GM18870 (cell line): ENCODE results near the gene TNRC6B.
"Not testable (repeated sequence)": the region's sequence is repeated elsewhere in the genome, so short reads cannot be mapped to it uniquely, and the experiment has no call there.

ENCODE experiments used
- ATAC-seq: cut with Tn5 transposase; IDR thresholded peaks from one replicate; pipeline ENCODE4 v1.9.1; 2021; ENCODE audit warnings: moderate library complexity; ENCODE audit not compliant: unreplicated experiment

TNRC6B gene, protein sequence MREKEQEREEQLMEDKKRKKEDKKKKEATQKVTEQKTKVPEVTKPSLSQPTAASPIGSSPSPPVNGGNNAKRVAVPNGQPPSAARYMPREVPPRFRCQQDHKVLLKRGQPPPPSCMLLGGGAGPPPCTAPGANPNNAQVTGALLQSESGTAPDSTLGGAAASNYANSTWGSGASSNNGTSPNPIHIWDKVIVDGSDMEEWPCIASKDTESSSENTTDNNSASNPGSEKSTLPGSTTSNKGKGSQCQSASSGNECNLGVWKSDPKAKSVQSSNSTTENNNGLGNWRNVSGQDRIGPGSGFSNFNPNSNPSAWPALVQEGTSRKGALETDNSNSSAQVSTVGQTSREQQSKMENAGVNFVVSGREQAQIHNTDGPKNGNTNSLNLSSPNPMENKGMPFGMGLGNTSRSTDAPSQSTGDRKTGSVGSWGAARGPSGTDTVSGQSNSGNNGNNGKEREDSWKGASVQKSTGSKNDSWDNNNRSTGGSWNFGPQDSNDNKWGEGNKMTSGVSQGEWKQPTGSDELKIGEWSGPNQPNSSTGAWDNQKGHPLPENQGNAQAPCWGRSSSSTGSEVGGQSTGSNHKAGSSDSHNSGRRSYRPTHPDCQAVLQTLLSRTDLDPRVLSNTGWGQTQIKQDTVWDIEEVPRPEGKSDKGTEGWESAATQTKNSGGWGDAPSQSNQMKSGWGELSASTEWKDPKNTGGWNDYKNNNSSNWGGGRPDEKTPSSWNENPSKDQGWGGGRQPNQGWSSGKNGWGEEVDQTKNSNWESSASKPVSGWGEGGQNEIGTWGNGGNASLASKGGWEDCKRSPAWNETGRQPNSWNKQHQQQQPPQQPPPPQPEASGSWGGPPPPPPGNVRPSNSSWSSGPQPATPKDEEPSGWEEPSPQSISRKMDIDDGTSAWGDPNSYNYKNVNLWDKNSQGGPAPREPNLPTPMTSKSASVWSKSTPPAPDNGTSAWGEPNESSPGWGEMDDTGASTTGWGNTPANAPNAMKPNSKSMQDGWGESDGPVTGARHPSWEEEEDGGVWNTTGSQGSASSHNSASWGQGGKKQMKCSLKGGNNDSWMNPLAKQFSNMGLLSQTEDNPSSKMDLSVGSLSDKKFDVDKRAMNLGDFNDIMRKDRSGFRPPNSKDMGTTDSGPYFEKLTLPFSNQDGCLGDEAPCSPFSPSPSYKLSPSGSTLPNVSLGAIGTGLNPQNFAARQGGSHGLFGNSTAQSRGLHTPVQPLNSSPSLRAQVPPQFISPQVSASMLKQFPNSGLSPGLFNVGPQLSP (N-terminal part only)

DNA sequence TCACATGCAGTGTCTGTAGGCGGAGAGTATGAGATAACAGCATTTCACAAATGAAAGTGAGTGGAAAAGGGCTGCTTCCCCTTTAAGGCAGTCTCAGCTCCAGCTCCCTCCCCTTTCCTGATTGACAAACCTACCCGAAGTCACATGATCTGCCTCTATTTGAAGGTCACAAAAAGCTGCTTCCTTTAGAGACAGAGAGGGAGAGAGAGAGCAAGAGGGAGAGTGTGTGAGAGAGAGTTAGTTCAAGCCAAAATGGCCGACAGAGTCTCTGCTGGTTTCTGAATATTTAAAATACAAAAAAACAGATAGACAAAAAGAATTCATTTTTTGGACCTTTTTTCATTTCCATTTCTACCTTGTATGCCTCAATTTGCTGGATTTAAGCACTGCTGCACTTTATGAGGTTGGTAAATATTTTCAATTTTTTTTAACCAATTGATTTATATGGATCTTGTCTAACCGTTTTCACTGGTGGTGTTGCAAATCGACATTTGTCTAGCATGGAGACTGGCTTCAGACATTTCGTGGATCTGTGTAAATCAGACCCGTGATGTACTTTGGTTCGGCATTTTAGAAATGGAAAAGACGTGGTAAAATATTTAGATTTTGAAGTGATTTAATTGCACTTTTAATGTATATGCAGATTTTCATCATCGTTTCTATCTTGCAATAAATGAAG lies at the start of gene TNRC6B:
Gene TNRC6B (plus strand): TSS at position 188 of the 679 bp plus-strand sequence. CDS start 211 bp downstream, at position 399.
- ATAC-seq = peak; percentile 83

DNA sequence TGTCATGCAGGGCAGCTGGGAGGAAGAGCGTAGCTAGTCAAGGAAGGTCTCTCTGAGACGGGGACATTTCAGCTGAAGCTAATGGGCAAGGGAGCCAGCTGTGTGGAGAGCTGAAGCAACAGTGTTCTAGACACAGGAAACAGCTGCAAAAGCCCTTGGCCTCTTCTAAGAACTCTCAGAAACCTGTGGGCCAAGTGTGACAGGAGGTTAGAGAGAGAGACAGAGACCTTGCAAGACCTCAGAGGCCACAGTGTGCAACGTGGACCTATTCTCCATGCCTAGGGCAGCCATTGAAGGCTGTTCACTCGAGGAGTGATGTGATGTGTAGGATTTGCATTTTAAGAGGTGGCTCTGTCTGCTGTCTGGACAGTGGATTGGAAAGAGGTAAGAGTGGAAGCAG lies 48.7 kb upstream of the TNRC6B start:
- no peak for ATAC-seq

- no peak for ATAC-seq
Observed at GRCh38 chr22:40137132-40137531, 40.6 kb upstream of the TNRC6B start.

DNA sequence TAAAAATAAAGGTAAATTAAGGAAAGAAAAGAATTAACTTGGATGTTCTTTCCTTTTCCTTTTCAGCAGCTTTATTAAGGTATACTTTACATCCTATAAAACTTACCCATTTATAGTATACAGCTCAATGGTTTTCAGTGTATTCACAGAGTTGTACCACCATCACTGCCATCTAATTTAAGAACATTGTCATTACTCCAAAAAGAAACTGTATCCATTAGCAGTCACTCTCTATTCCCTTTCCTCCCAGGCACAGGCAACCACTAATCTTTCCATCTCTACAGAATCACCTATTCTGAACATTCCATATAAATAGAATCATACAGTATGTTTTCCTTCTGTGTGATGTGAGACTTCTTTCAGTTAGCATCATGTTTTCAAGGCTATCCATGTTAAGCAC lies 38.9 kb upstream of the TNRC6B start:
- ATAC-seq = no peak

DNA sequence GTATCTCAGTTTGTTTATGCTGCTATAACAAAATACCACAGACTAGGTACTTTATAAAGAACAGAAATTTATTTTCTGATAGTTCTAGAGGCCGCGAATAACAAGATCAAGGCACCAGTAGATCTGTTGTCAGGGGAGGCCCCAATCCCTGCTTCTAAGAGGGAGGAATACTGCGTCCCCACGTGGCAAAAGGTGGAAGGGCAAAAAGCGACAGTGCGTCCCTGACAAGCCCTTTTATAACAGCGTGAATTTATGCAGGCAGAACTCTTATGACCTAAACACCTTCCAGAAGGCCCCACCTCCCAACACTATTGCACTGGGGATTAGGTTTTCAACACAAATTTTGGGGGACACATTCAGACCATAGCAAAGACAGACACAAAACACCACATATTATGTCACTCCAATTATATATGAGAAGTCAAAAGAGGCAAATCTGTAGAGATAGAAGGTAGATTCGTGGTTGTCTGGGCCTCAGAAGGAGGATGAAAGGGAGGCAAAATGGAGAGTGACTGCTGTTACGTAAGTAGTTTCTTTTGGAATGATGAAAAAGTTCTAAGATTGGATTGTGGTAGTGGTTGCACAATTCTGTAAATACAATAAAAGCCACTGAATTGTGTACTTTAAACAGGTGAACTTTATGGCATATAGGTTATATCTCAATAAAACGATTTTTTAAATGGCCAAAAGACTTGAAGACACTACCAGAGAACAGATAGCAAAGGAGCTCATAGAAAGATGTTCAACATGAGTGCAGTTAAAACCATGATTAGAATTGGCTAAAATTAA lies 30.1 kb upstream of the TNRC6B start:
- no peak for ATAC-seq

GRCh38 chr22:40153192-40153591 lies 24.5 kb upstream of the TNRC6B start:
- no peak for ATAC-seq

- ATAC-seq = no peak
Observed at GRCh38 chr22:40153705-40154104, 24.0 kb upstream of the TNRC6B start.

- no peak for ATAC-seq
Observed at GRCh38 chr22:40156001-40156516, 21.7 kb upstream of the TNRC6B start.

GRCh38 chr22:40156682-40157081 lies 21.0 kb upstream of the TNRC6B start:
- not testable (repeated sequence) for ATAC-seq

GRCh38 chr22:40157330-40157945 lies 20.3 kb upstream of the TNRC6B start:
- no peak for ATAC-seq

- no peak for ATAC-seq
Observed at GRCh38 chr22:40161194-40161593, 16.5 kb upstream of the TNRC6B start.

DNA sequence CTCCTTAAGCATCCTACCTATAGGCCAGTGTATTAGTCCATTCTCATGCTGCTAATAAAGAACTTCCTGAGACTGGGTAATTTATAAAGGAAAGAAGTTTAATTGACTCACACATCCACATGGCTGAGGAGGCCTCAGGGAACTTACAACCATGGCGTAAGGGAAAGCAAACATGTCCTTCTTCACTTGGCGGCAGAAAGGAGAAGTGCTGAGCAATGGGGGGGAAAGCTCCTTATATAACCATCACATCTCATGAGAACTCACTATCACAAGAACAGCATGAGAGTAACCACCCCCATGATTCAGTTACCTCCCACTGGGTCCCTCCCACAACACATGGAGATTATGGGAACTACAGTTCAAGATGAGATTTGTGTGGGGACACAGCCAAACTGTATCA lies 12.2 kb upstream of the TNRC6B start:
- ATAC-seq = not testable (repeated sequence)

- no peak for ATAC-seq
Observed at GRCh38 chr22:40175611-40176244, 2.0 kb upstream of the TNRC6B start.

GRCh38 chr22:40176921-40177737 lies 596 bp upstream of the TNRC6B start:
- no peak for ATAC-seq

- ATAC-seq = no peak
Observed at GRCh38 chr22:40178417-40179409, 988 bp downstream of the TNRC6B start.

DNA sequence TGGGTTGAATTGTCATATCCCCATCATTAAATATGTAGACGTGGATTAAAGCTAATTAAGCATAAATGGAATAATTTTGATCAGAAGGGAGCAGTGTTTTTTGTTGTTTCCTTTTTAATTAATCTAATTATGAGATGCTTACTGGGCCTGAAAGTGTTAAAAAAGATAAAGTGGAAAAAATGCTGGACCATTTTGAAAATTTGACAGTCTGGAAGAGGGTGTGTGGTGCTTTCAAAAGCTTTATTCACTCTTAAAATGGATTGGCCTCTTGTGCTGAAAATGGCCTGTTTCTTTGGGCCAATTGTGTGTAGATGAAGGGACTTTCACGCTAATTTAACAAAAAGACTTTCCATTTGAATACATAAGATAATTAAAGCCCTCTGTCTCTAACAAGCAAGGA lies 1.8 kb downstream of the TNRC6B start:
- no peak for ATAC-seq

DNA sequence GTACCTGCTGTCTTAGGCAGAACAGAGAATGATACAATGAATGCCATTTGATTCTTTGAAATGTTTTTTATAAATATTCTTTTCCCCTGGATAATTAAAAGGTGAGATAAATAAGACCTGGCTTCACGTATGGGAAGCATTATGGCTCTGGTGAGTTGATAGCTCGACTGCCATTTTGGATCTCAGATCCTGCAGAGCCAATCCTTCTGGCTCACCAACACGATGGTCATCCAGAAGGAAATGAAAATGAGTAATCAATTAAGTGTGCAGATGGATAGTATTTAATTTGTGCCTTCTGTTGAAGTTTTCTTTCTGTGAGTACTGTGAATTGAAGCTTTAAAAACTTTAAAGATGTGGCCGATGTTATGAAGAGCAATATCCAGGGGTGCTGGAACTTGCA lies 2.7 kb downstream of the TNRC6B start:
- no peak for ATAC-seq
